ENCODE results near the gene PTGS1.

GRCh38 chr9:122322553-122322952 lies 48.3 kb upstream of the PTGS1 start:
- TF ChIP-seq POLR2AphosphoS5 (IDR thresholded peaks at IDR 0.05) (no peak), CTCF (IDR thresholded peaks at IDR 0.05) (no peak), POLR2A (IDR thresholded peaks at IDR 0.05) (no peak), EP300 (IDR thresholded peaks at IDR 0.05) (no peak)

Measured in gastroesophageal sphincter (tissue), 3 donors.